Fibroblast of the aortic adventitia (primary cell): Measurements from ENCODE around the gene TPM3. TPM values are rescaled to one million over a fixed set of nuclear protein-coding genes. Genes with fewer than 3 reads are reported as not detected.

Experiments
- DNase-seq: peaks from one replicate; pipeline ENCODE4 v3.0.0-alpha.2; 2010; ENCODE audit warnings: low read depth
- H3K4me3 ChIP-seq: 2 replicates; pipeline ENCODE4 v1.5.1; 2011; ENCODE audit warnings: low read depth, mild to moderate bottlenecking, control low read depth, low read length, moderate library complexity
- CTCF ChIP-seq: IDR thresholded peaks from 2 replicates; pipeline ENCODE4 v1.5.1; 2011; ENCODE audit warnings: mild to moderate bottlenecking, low read length, control low read depth, inconsistent platforms; ENCODE audit not compliant: insufficient read depth
- total RNA-seq: library from RNA; depleted of rRNA; stranded (reverse); fragments of >200 nt; gene quantifications from 2 replicates; pipeline ENCODE4 v1.2.3, GENCODE V29; 2012; ENCODE audit warnings: low replicate concordance

The TPM3 gene
- total RNA-seq, 1 donor, result 649 TPM

GRCh38 chr1:154179946-154180687 is 11.8 kb downstream of the TPM3 start:
- peak overlapping the region; percentile 22 for H3K4me3 ChIP-seq
- no peak for TF ChIP-seq CTCF
- DNase-seq, result no peak

- no peak for TF ChIP-seq CTCF
- H3K4me3 ChIP-seq, result no peak overlapping the region
- peak; percentile 30 for DNase-seq
Measured at GRCh38 chr1:154178911-154179811, 12.7 kb downstream of the TPM3 start.

GRCh38 chr1:154178013-154178412 is 13.9 kb downstream of the TPM3 start:
- no peak for TF ChIP-seq CTCF
- peak; percentile 30 for DNase-seq
- H3K4me3 ChIP-seq, result no peak overlapping the region

GRCh38 chr1:154176337-154176736 is 15.6 kb downstream of the TPM3 start:
- DNase-seq, result peak; percentile 81
- TF ChIP-seq CTCF, result no peak
- no peak overlapping the region for H3K4me3 ChIP-seq

GRCh38 chr1:154174654-154175053 is 17.2 kb downstream of the TPM3 start:
- DNase-seq, result no peak
- no peak for TF ChIP-seq CTCF
- no peak overlapping the region for H3K4me3 ChIP-seq

GRCh38 chr1:154171880-154172279 is 20.0 kb downstream of the TPM3 start:
- H3K4me3 ChIP-seq, result no peak overlapping the region
- no peak for DNase-seq
- no peak for TF ChIP-seq CTCF
